Common myeloid progenitor, CD34-positive (primary cell): ENCODE results near the gene TSC22D2.

ENCODE experiments used
- CTCF ChIA-PET: fragments of 350-600 bp; sonication (Branson Sonifier 250); formaldehyde crosslinking; loops from one replicate; lab custom pipeline; 2021; ENCODE audit warnings: antibody characterized with exemption; lab: Charles Lee
- POLR2A ChIA-PET: fragments of 350-600 bp; sonication (Branson Sonifier 250); formaldehyde crosslinking; loops from one replicate; lab custom pipeline; 2021; ENCODE audit warnings: antibody characterized with exemption; lab: Charles Lee
- DNase-seq, 3 donors: peaks; one replicate each; pipeline versions ENCODE4 v3.0.0 to v3.0.0-alpha.2; 2013
- H3K27ac ChIP-seq, 2 experiments: 1 replicate in 1 of 2; 2 replicates in 1 of 2; pipeline ENCODE4 v1.7.0; 2013; ENCODE audit warnings: inconsistent platforms in 2 of 2, low read length in 2 of 2, mild to moderate bottlenecking in 2 of 2, low read depth in 1 of 2, moderate library complexity in 1 of 2; ENCODE audit not compliant: severe bottlenecking in 2 of 2, insufficient read depth in 1 of 2, poor library complexity in 1 of 2
- H3K27me3 ChIP-seq, 5 experiments: replicated peaks in 2 of 5; 1 replicate in 3 of 5; 2 replicates in 2 of 5; pipeline versions ENCODE4 v1.6.1 to v1.7.0; 2013; ENCODE audit warnings: low read length in 4 of 5, mild to moderate bottlenecking in 2 of 5, moderate library complexity in 2 of 5, inconsistent platforms in 1 of 5; ENCODE audit not compliant: insufficient read depth in 5 of 5, control insufficient read depth in 4 of 5
- H3K36me3 ChIP-seq, 4 experiments: 1 replicate in 2 of 4; 2 replicates in 2 of 4; pipeline versions ENCODE4 v1.6.1 to v1.7.0; 2013; ENCODE audit warnings: low read length in 3 of 4, control low read depth in 1 of 4, mild to moderate bottlenecking in 1 of 4; ENCODE audit not compliant: control insufficient read depth in 4 of 4, insufficient read depth in 4 of 4
- H3K4me1 ChIP-seq, 4 experiments: 1 replicate in 3 of 4; 2 replicates in 1 of 4; pipeline versions ENCODE4 v1.6.1 to v1.7.1; 2013; ENCODE audit warnings: low read length in 3 of 4, mild to moderate bottlenecking in 3 of 4, control low read depth in 1 of 4, inconsistent platforms in 1 of 4, moderate library complexity in 1 of 4; ENCODE audit not compliant: control insufficient read depth in 4 of 4, insufficient read depth in 4 of 4; ENCODE audit errors: control extremely low read depth in 1 of 4
- H3K4me3 ChIP-seq, 7 experiments: 1 replicate in 4 of 7; 2 replicates in 3 of 7; pipeline versions ENCODE4 v1.5.1 to v1.7.0; 2013; ENCODE audit warnings: mild to moderate bottlenecking in 7 of 7, low read length in 6 of 7, moderate library complexity in 6 of 7, inconsistent platforms in 2 of 7, low read depth in 2 of 7, control low read depth in 1 of 7; ENCODE audit not compliant: insufficient read depth in 4 of 7, control insufficient read depth in 1 of 7; ENCODE audit errors: extremely low read depth in 1 of 7
- H3K9me3 ChIP-seq, 5 experiments: 1 replicate in 4 of 5; 2 replicates in 1 of 5; pipeline versions ENCODE4 v1.6.1 to v1.7.1; 2013; ENCODE audit warnings: low read length in 4 of 5, mild to moderate bottlenecking in 2 of 5, inconsistent platforms in 1 of 5, low read depth in 1 of 5, moderate library complexity in 1 of 5; ENCODE audit not compliant: control insufficient read depth in 4 of 5, insufficient read depth in 2 of 5; ENCODE audit errors: control extremely low read depth in 1 of 5
- WGBS: methylation state at CpG from one replicate; pipeline ENCODE4 v1.1.5; 2013; ENCODE audit not compliant: insufficient coverage; 5-methylcytosine and 5-hydroxymethylcytosine counted together

Gene TSC22D2

GRCh38 chr3:150385296-150386242 lies 22.5 kb upstream of the TSC22D2 start:
- DNase-seq: peak; percentile 5 to 68 (median 64)
- ChIA-PET POLR2A (interaction anchor here (0.7 to 1.1 kb wide), 4 partner anchors 21 to 49 kb away, joined by 3 to 12 read pairs (median 6); partner anchors contain the start of gene TSC22D2), CTCF (interaction anchor here (1.2 to 2.4 kb wide), 5 partner anchors 11 to 95 kb away, joined by 3 to 11 read pairs (median 4); no protein-coding TSS in a partner anchor)
- 85% methylated on average over 2 of the region's 6 CpGs for WGBS
- peaks cover 5 to 19% (median 15%) of the 10 kb centered on the region in 4 experiments for H3K4me1 ChIP-seq
- no peaks in the 10 kb centered on the region for H3K36me3 ChIP-seq
- peak overlapping the region in 4 of 7 experiments; percentile 36 to 67 (median 54) for H3K4me3 ChIP-seq
- H3K27ac ChIP-seq: no peak overlapping the region
- no peaks in the 10 kb centered on the region for H3K27me3 ChIP-seq
- no peaks in the 10 kb centered on the region for H3K9me3 ChIP-seq

GRCh38 chr3:150388498-150389418 lies 19.3 kb upstream of the TSC22D2 start:
- no peak for DNase-seq
- POLR2A ChIA-PET: no interaction called here
- CTCF ChIA-PET: interaction anchor here (1.6 kb wide), 1 partner anchor 23 kb away, joined by 3 read pairs; no protein-coding TSS in a partner anchor
- H3K9me3 ChIP-seq: no peaks in the 10 kb centered on the region
- H3K4me1 ChIP-seq: peaks cover 5 to 19% (median 12%) of the 10 kb centered on the region in 4 experiments
- H3K27ac ChIP-seq: no peak overlapping the region
- no peaks in the 10 kb centered on the region for H3K36me3 ChIP-seq
- no peaks in the 10 kb centered on the region for H3K27me3 ChIP-seq
- no CpG with 5 or more reads among the region's 5 CpGs for WGBS
- no peak overlapping the region for H3K4me3 ChIP-seq

- Histone ChIP-seq H3K27me3 (no peaks in the 10 kb centered on the region), H3K4me1 (peaks cover under 1 to 8% (median 4%) of the 10 kb centered on the region in 4 experiments), H3K4me3 (no peak overlapping the region), H3K9me3 (no peaks in the 10 kb centered on the region), H3K36me3 (no peaks in the 10 kb centered on the region), H3K27ac (no peak overlapping the region)
- ChIA-PET CTCF (interaction anchor here (1.1 to 1.6 kb wide), 2 partner anchors 10 to 22 kb away, joined by 3 read pairs; no protein-coding TSS in a partner anchor), POLR2A (interaction anchor here (0.6 kb wide), 1 partner anchor 18 kb away, joined by 3 read pairs; the partner anchor contains the start of gene TSC22D2)
- DNase-seq: no peak
Measured at GRCh38 chr3:150390087-150390486, 18.0 kb upstream of the TSC22D2 start.

- H3K27ac ChIP-seq: no peak overlapping the region
- ChIA-PET POLR2A (no interaction called here), CTCF (interaction anchor here (1.0 kb wide), 1 partner anchor 18 kb away, joined by 3 read pairs; no protein-coding TSS in a partner anchor)
- no peaks in the 10 kb centered on the region for H3K9me3 ChIP-seq
- H3K36me3 ChIP-seq: no peaks in the 10 kb centered on the region
- no peak for DNase-seq
- H3K4me3 ChIP-seq: no peak overlapping the region
- no peaks in the 10 kb centered on the region for H3K4me1 ChIP-seq
- H3K27me3 ChIP-seq: no peaks in the 10 kb centered on the region
Measured at GRCh38 chr3:150391161-150391560, 16.9 kb upstream of the TSC22D2 start.

- no peak for DNase-seq
- POLR2A ChIA-PET: no interaction called here
- Histone ChIP-seq H3K36me3 (no peaks in the 10 kb centered on the region), H3K27me3 (no peaks in the 10 kb centered on the region), H3K4me3 (no peak overlapping the region), H3K4me1 (no peaks in the 10 kb centered on the region), H3K27ac (no peak overlapping the region), H3K9me3 (no peaks in the 10 kb centered on the region)
- CTCF ChIA-PET: interaction anchor here (1.2 kb wide), 1 partner anchor 27 kb away, joined by 3 read pairs; no protein-coding TSS in a partner anchor
- no CpG with 5 or more reads among the region's 1 CpG for WGBS
Measured at GRCh38 chr3:150393745-150394144, 14.4 kb upstream of the TSC22D2 start.

GRCh38 chr3:150394606-150395005 lies 13.5 kb upstream of the TSC22D2 start:
- Histone ChIP-seq H3K27ac (no peak overlapping the region), H3K4me3 (no peak overlapping the region), H3K9me3 (no peaks in the 10 kb centered on the region), H3K36me3 (no peaks in the 10 kb centered on the region), H3K27me3 (no peaks in the 10 kb centered on the region), H3K4me1 (no peaks in the 10 kb centered on the region)
- no peak for DNase-seq
- WGBS: 82% methylated on average over 2 of the region's 2 CpGs
- ChIA-PET POLR2A (no interaction called here), CTCF (interaction anchor here (3.2 kb wide), 1 partner anchor 9 kb away, joined by 9 read pairs; no protein-coding TSS in a partner anchor)
